T-helper 17 cell (primary cell): Measurements from ENCODE around the gene DNPH1. TPM values are rescaled to one million over a fixed set of nuclear protein-coding genes. Genes with fewer than 3 reads are reported as not detected.

Experiments used
- total RNA-seq, 4 donors: library from RNA in 2 of 4; stranded (reverse) in 2 of 4; gene quantifications; one replicate each; pipeline ENCODE4 v1.2.3 and lab custom pipeline; 2022 to 2026

The DNPH1 gene
- total RNA-seq, 2 donors from 2014 or later = 32.3 to 35.0 TPM

Other genes with a start within 250 kb of the DNPH1 start
- gene PPP2R5D, start 244.9 kb downstream of the DNPH1 start, total RNA-seq = 10 to 100 TPM; 27.5 to 28.4 TPM
- 10 to 100 TPM; 23.7 to 26.3 TPM for gene MEA1, start 215.5 kb downstream of the DNPH1 start, total RNA-seq
- gene KLHDC3, start 215.2 kb downstream of the DNPH1 start, total RNA-seq = 10 to 100 TPM; 31.1 TPM
- gene RRP36, start 207.9 kb downstream of the DNPH1 start, total RNA-seq = 10 to 100 TPM; 25.2 to 29.0 TPM
- gene CUL7, start 175.6 kb downstream of the DNPH1 start, total RNA-seq = 10 to 100 TPM in 1 of 2 donors, 1 to 10 TPM in 1; 8.2 to 11.2 TPM
- 10 to 100 TPM; 32.3 to 37.5 TPM for gene MRPL2, start 170.0 kb downstream of the DNPH1 start, total RNA-seq
- gene KLC4, start 169.8 kb downstream of the DNPH1 start, total RNA-seq = 10 to 100 TPM; 25.7 to 41.9 TPM
- 1 to 10 TPM in 1 of 2 donors, under 1 TPM in 1; 0.62 to 1.6 TPM for gene PTK7, start 153.2 kb downstream of the DNPH1 start, total RNA-seq
- gene SRF, start 58.2 kb downstream of the DNPH1 start, total RNA-seq = 10 to 100 TPM; 26.3 to 27.9 TPM
- 10 to 100 TPM; 73.9 to 78.0 TPM for gene CUL9, start 47.3 kb downstream of the DNPH1 start, total RNA-seq
- gene TTBK1, start 14.0 kb upstream of the DNPH1 start, total RNA-seq = under 1 TPM; 0.05 to 0.16 TPM
- not detected for gene SLC22A7, start 68.8 kb upstream of the DNPH1 start, total RNA-seq
- 1 to 10 TPM; 1.3 to 2.1 TPM for gene CRIP3, start 79.3 kb upstream of the DNPH1 start, total RNA-seq
- gene ZNF318, start 140.2 kb upstream of the DNPH1 start, total RNA-seq = 10 to 100 TPM; 22.5 to 24.0 TPM
- gene ABCC10, start 198.1 kb upstream of the DNPH1 start, total RNA-seq = 10 to 100 TPM; 51.0 to 70.7 TPM
- under 1 TPM; 0.25 to 0.89 TPM for gene DLK2, start 226.1 kb upstream of the DNPH1 start, total RNA-seq
- gene TJAP1, start 248.1 kb upstream of the DNPH1 start, total RNA-seq = 10 to 100 TPM; 33.2 to 36.3 TPM